Memory B cell (primary cell): ENCODE data around the gene ZEB2.
"Not testable (repeated sequence)": the region's sequence is repeated elsewhere in the genome, so short reads cannot be mapped to it uniquely, and the experiment has no call there.

Experiments
- ATAC-seq: fragments of 150-1000 bp; cut with Tn5 transposase; 2 replicates; pipeline ENCODE4 v1.10.0; 2021; ENCODE audit warnings: low read depth, mild to moderate bottlenecking, moderate library complexity
- DNase-seq, 2 donors: peaks; one replicate each; pipeline ENCODE4 v3.0.0; 2022; ENCODE audit warnings: low spot score in 2 of 2
- H3K27ac Mint-ChIP-seq: one replicate; pipeline ENCODE4 v1.8.0; 2022; ENCODE audit warnings: mild to moderate bottlenecking, moderate library complexity, mixed read lengths
- H3K27me3 Mint-ChIP-seq: one replicate; pipeline ENCODE4 v1.8.0; 2022; ENCODE audit warnings: mixed read lengths
- H3K36me3 Mint-ChIP-seq: one replicate; pipeline ENCODE4 v1.8.0; 2022; ENCODE audit warnings: mild to moderate bottlenecking, mixed read lengths
- H3K4me1 Mint-ChIP-seq: one replicate; pipeline ENCODE4 v1.8.0; 2022; ENCODE audit warnings: mixed read lengths
- H3K4me3 Mint-ChIP-seq: one replicate; pipeline ENCODE4 v1.8.0; 2022; ENCODE audit warnings: mild to moderate bottlenecking, moderate library complexity, mixed read lengths
- H3K9me3 Mint-ChIP-seq: one replicate; pipeline ENCODE4 v1.8.0; 2022; ENCODE audit warnings: mixed read lengths

The ZEB2 gene

DNA sequence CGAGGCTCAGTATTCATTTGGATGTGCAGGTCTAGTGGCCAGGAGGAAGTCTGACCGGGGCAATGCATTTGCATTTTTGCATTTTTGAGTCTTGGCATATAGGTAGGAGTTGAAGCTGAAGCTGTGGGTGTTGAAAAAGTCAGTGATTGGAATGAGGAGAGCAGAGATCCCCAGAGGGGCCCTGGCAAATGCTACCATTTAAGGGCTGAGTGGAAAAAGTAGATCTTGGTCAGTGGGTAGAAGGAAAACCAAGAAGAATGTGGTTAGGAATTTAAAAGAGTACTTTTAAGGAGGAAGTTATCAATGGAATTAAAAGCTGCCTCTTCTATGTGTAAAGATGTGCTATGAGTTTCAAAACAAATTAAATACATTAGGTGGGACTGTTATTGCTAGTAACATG lies 143.0 kb downstream of the ZEB2 start:
- Mint-ChIP-seq H3K27me3 (peaks cover 14% of the 10 kb centered on the region), H3K4me1 (peaks cover 33% of the 10 kb centered on the region), H3K27ac (no peak overlapping the region), H3K9me3 (no peaks in the 10 kb centered on the region), H3K36me3 (peaks cover 2% of the 10 kb centered on the region), H3K4me3 (no peak overlapping the region)
- no peak for DNase-seq
- no peak for ATAC-seq

- no peak overlapping the region for H3K27ac Mint-ChIP-seq
- no peak for ATAC-seq
- peaks cover 14% of the 10 kb centered on the region for H3K27me3 Mint-ChIP-seq
- peaks cover 31% of the 10 kb centered on the region for H3K4me1 Mint-ChIP-seq
- no peak overlapping the region for H3K4me3 Mint-ChIP-seq
- no peak for DNase-seq
- no peaks in the 10 kb centered on the region for H3K9me3 Mint-ChIP-seq
- H3K36me3 Mint-ChIP-seq: peaks cover 2% of the 10 kb centered on the region
These were observed 143.5 kb downstream of the ZEB2 start for GRCh38 chr2:144376460-144376859.

GRCh38 chr2:144374163-144374661 lies 145.7 kb downstream of the ZEB2 start:
- no peak overlapping the region for H3K4me3 Mint-ChIP-seq
- H3K4me1 Mint-ChIP-seq: peaks cover 28% of the 10 kb centered on the region
- ATAC-seq: peak; percentile 72
- peaks cover 2% of the 10 kb centered on the region for H3K36me3 Mint-ChIP-seq
- peaks cover 9% of the 10 kb centered on the region for H3K27me3 Mint-ChIP-seq
- H3K9me3 Mint-ChIP-seq: no peaks in the 10 kb centered on the region
- DNase-seq: no peak
- H3K27ac Mint-ChIP-seq: no peak overlapping the region

DNA sequence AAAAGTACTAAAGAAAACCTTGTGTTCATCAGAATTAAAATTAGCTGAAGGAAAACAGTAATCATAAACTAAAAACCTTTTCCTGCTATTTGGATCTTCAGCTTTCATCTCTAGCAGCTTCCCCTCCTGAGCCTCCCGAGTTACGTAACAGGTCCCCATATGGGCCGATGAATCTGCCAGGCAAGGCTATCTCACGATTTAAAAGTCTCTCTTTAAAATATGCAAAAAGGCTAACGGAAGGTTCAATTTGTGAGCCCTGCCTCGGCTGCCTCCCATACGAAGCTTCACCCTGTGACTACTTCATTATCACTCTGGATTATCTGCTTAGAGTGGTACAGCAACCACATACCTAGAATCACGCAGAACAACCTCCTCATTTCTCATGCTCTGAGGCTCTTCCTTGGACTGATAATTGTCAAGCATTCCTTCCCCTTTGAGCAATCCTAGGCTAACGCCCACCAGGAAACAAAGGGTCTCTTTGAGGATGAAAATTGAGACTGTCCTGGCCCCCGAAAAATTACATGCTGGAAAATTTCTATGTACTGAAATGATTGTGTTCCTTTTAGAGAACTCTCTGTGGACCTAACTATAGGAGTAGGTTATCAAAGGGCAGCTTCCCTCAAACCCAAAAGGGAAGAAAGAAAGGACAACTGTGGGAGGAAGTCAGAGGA lies 147.4 kb downstream of the ZEB2 start:
- Mint-ChIP-seq H3K4me3 (peak overlapping the region; percentile 37), H3K27me3 (peaks cover 6% of the 10 kb centered on the region), H3K4me1 (peaks cover 25% of the 10 kb centered on the region), H3K36me3 (peaks cover 2% of the 10 kb centered on the region), H3K9me3 (no peaks in the 10 kb centered on the region), H3K27ac (no peak overlapping the region)
- no peak for DNase-seq
- ATAC-seq: no peak

DNA sequence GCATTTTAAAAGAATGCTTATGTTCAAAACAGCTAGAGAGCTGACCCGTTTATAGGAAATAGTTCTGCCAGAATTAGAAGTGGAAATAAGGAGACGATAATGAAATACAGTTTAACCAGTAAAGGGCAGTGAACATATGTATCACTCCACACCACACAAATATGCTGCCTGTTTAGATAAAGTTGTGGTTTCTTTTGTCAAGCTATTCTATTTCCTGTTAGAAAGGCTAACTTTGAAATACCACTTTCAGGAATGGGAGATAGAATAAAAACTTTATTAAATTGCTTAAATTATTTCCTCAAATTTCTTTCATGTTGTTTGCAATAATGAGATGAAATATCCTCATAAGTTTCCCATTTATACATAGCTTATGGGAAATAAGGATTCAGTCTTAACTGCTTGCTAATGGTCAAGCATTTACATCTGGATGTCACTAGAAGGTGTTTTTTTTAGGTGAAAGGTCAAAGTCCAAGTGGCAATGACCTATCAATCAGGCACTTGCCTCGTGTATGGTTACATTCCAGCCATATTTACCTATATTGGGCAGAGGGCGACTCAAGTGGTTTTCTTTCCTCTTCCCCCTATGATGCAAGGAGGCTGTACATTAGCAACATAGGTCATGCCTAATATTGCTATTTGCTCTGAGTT lies 148.9 kb downstream of the ZEB2 start:
- Mint-ChIP-seq H3K4me3 (no peak overlapping the region), H3K27me3 (peaks cover 5% of the 10 kb centered on the region), H3K27ac (no peak overlapping the region), H3K36me3 (peaks cover 2% of the 10 kb centered on the region), H3K4me1 (peaks cover 17% of the 10 kb centered on the region), H3K9me3 (no peaks in the 10 kb centered on the region)
- ATAC-seq (no peak), DNase-seq (no peak)

GRCh38 chr2:144369416-144369815 lies 150.5 kb downstream of the ZEB2 start:
- Mint-ChIP-seq H3K27me3 (no peaks in the 10 kb centered on the region), H3K36me3 (no peaks in the 10 kb centered on the region), H3K27ac (no peak overlapping the region), H3K4me3 (no peak overlapping the region), H3K4me1 (peaks cover 11% of the 10 kb centered on the region), H3K9me3 (no peaks in the 10 kb centered on the region)
- ATAC-seq: no peak
- DNase-seq: no peak

DNA sequence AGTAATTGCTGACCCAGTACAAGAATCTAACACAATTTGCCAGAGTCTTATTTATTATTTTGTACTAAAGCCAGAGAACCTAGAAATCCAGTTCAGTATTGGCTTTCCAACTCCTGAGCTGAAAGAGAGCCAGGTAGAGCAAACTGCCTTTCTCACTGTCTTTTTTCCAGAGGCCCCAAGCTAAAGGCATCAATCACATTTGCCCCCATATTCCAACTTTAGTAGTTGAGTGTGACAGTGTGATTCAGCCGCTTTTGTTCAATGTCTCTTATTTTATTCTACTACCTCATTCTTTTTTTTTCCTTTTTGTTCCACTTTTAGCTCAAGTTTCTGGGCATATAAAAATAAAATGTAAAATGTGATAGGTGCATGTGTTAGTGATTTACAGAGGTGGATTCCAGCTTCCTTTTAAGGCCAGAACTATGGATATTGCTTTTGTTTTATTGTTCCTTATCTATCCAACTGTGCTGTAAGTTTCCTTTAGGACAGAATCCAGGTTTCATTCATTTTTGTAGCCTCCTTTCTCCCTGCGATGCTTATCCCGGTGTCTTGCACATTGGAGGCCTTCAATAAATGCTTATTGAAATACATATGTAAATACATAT lies 153.0 kb downstream of the ZEB2 start:
- H3K4me1 Mint-ChIP-seq: peaks cover 4% of the 10 kb centered on the region
- no peak overlapping the region for H3K4me3 Mint-ChIP-seq
- no peak overlapping the region for H3K27ac Mint-ChIP-seq
- H3K9me3 Mint-ChIP-seq: peaks cover 4% of the 10 kb centered on the region
- ATAC-seq: no peak
- no peak for DNase-seq
- H3K27me3 Mint-ChIP-seq: no peaks in the 10 kb centered on the region
- H3K36me3 Mint-ChIP-seq: peaks cover 1% of the 10 kb centered on the region

GRCh38 chr2:144364944-144365738 lies 154.8 kb downstream of the ZEB2 start:
- Mint-ChIP-seq H3K9me3 (peaks cover 4% of the 10 kb centered on the region), H3K27me3 (no peaks in the 10 kb centered on the region), H3K27ac (no peak overlapping the region), H3K4me3 (no peak overlapping the region), H3K4me1 (peaks cover 5% of the 10 kb centered on the region), H3K36me3 (peaks cover 1% of the 10 kb centered on the region)
- DNase-seq (no peak), ATAC-seq (no peak)

DNA sequence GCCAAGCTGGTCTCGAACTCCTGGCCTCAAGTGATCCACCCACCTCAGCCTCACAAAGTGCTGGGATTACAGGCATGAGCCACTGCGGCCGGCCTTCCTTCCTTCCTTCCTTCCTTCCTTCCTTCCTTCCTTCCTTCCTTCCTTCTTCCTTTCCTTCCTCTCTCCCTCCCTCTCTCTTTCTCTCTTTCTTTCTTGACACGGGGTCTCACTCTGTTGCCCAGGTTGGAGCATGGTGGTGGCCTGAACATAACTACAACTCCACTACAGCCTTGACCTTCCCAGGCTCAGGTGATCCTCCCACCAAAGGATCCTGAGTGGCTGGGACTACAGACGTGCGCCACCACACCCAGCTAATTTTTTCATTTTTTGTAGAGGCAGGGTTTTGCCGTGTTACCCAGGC lies 155.7 kb downstream of the ZEB2 start:
- H3K36me3 Mint-ChIP-seq, H3K27ac Mint-ChIP-seq: not testable (repeated sequence)

GRCh38 chr2:144362401-144362800 lies 157.5 kb downstream of the ZEB2 start:
- Mint-ChIP-seq H3K4me3 (no peak overlapping the region), H3K9me3 (peaks cover 4% of the 10 kb centered on the region), H3K4me1 (peaks cover 20% of the 10 kb centered on the region), H3K27ac (no peak overlapping the region), H3K36me3 (peaks cover 1% of the 10 kb centered on the region), H3K27me3 (no peaks in the 10 kb centered on the region)
- DNase-seq (no peak), ATAC-seq (no peak)

More for the DNA sequence above, 155.7 kb downstream of the ZEB2 start:
- DNase-seq, H3K4me3 Mint-ChIP-seq, H3K4me1 Mint-ChIP-seq, H3K27me3 Mint-ChIP-seq, H3K9me3 Mint-ChIP-seq, ATAC-seq: not testable (repeated sequence)

- peaks cover 4% of the 10 kb centered on the region for H3K9me3 Mint-ChIP-seq
- no peak overlapping the region for H3K27ac Mint-ChIP-seq
- no peaks in the 10 kb centered on the region for H3K27me3 Mint-ChIP-seq
- H3K4me1 Mint-ChIP-seq: peaks cover 20% of the 10 kb centered on the region
- peaks cover 1% of the 10 kb centered on the region for H3K36me3 Mint-ChIP-seq
- ATAC-seq (no peak), DNase-seq (no peak)
- H3K4me3 Mint-ChIP-seq: no peak overlapping the region
These were observed 158.2 kb downstream of the ZEB2 start for GRCh38 chr2:144361742-144362141.

DNA sequence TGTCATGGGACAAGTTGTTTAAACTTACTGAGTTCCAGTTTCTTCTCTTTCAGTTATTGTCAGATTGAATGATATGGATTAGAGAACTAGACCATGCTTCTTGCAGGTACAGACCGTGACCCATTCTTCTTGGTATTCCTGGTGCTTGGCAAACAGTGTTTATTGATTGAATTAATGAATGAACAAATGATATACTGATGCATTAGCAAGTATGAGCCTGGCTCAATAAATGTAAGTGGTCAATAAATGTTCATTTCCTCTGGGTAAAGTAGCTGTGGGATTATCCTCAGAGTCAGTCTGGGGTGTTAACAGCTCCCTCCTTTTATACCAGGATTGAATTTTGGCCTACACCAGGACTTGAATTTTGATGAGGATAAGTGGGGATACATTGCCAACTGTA lies 160.2 kb downstream of the ZEB2 start:
- H3K27me3 Mint-ChIP-seq: no peaks in the 10 kb centered on the region
- no peak for DNase-seq
- no peak for ATAC-seq
- H3K4me1 Mint-ChIP-seq: peaks cover 22% of the 10 kb centered on the region
- H3K27ac Mint-ChIP-seq: no peak overlapping the region
- H3K9me3 Mint-ChIP-seq: peaks cover 4% of the 10 kb centered on the region
- H3K36me3 Mint-ChIP-seq: peaks cover 1% of the 10 kb centered on the region
- H3K4me3 Mint-ChIP-seq: no peak overlapping the region

DNA sequence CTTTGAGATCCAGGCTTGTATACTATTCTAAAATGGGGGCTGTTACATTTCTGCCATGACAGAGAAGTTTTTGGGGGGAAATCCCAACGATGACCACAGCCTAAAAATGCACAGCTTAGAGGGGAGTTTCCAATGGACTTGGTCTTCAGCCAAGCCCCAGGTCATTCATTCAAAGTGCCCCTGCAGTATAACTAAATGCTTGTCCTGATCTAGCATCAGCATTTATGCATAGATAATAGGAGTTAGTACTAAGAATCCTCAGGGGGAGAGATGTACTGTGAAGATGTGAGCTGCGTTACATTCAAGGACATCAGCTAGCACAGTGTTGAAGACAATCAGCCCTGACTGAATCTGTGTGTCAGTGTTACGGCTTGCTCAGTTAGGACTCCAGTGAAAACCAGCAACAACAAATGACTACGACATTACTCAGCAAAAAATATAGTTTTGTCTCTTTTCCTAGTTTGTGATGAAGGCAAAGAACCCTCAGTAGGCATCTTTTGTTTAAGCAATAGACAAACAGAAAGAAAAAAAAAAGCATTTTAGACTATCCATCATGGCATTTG lies 160.9 kb downstream of the ZEB2 start:
- peaks cover 1% of the 10 kb centered on the region for H3K36me3 Mint-ChIP-seq
- peaks cover 19% of the 10 kb centered on the region for H3K4me1 Mint-ChIP-seq
- H3K27me3 Mint-ChIP-seq: no peaks in the 10 kb centered on the region
- ATAC-seq (peak; percentile 81), DNase-seq (no peak)
- peak overlapping the region; percentile 75 for H3K27ac Mint-ChIP-seq
- H3K9me3 Mint-ChIP-seq: peaks cover 3% of the 10 kb centered on the region
- H3K4me3 Mint-ChIP-seq: no peak overlapping the region
